Measurements from ENCODE around the gene UBE2D2.
"Not testable (repeated sequence)": the region's sequence is repeated elsewhere in the genome, so short reads cannot be mapped to it uniquely, and the experiment has no call there.

UBE2D2 gene

GRCh38 chr5:139588962-139589361, 27.8 kb downstream of the UBE2D2 start:
- no peaks in the 10 kb centered on the region for H3K9me3 Mint-ChIP-seq
- no peak overlapping the region for H3K4me3 Mint-ChIP-seq
- peaks cover 20% of the 10 kb centered on the region for H3K4me1 Mint-ChIP-seq (ENCODE audit: low read depth)
- peaks cover 13% of the 10 kb centered on the region for H3K36me3 Mint-ChIP-seq (ENCODE audit: low read depth)
- no peak overlapping the region for H3K27ac Mint-ChIP-seq
- no peaks in the 10 kb centered on the region for H3K27me3 Mint-ChIP-seq (ENCODE audit: low read depth)

- H3K4me3 Mint-ChIP-seq: no peak overlapping the region
- H3K27ac Mint-ChIP-seq: peak overlapping the region; percentile 7
- peaks cover 14% of the 10 kb centered on the region for H3K4me1 Mint-ChIP-seq (ENCODE audit: low read depth)
- H3K27me3 Mint-ChIP-seq (ENCODE audit: low read depth): no peaks in the 10 kb centered on the region
- no peaks in the 10 kb centered on the region for H3K9me3 Mint-ChIP-seq
- peaks cover 11% of the 10 kb centered on the region for H3K36me3 Mint-ChIP-seq (ENCODE audit: low read depth)
These were observed 31.1 kb downstream of the UBE2D2 start for GRCh38 chr5:139592289-139592688.

GRCh38 chr5:139593076-139593475, 31.9 kb downstream of the UBE2D2 start:
- H3K27me3 Mint-ChIP-seq (ENCODE audit: low read depth); H3K4me3 Mint-ChIP-seq; H3K9me3 Mint-ChIP-seq; H3K36me3 Mint-ChIP-seq (ENCODE audit: low read depth); H3K27ac Mint-ChIP-seq: not testable (repeated sequence)
- H3K4me1 Mint-ChIP-seq (ENCODE audit: low read depth): peaks cover 13% of the 10 kb centered on the region

- peaks cover 7% of the 10 kb centered on the region for H3K36me3 Mint-ChIP-seq (ENCODE audit: low read depth)
- peaks cover 14% of the 10 kb centered on the region for H3K4me1 Mint-ChIP-seq (ENCODE audit: low read depth)
- no peak overlapping the region for H3K27ac Mint-ChIP-seq
These were observed 32.7 kb downstream of the UBE2D2 start for GRCh38 chr5:139593716-139594319.

GRCh38 chr5:139597134-139597533, 36.0 kb downstream of the UBE2D2 start:
- Mint-ChIP-seq H3K36me3 (ENCODE audit: low read depth) (peaks cover 13% of the 10 kb centered on the region), H3K4me1 (ENCODE audit: low read depth) (peaks cover 11% of the 10 kb centered on the region), H3K4me3 (no peak overlapping the region), H3K27ac (peak overlapping the region; percentile 20), H3K9me3 (no peaks in the 10 kb centered on the region), H3K27me3 (ENCODE audit: low read depth) (no peaks in the 10 kb centered on the region)

More at GRCh38 chr5:139593716-139594319, 32.7 kb downstream of the UBE2D2 start:
- H3K4me3 Mint-ChIP-seq: no peak overlapping the region
- no peaks in the 10 kb centered on the region for H3K27me3 Mint-ChIP-seq (ENCODE audit: low read depth)
- no peaks in the 10 kb centered on the region for H3K9me3 Mint-ChIP-seq

GRCh38 chr5:139598601-139598965, 37.4 kb downstream of the UBE2D2 start:
- not testable (repeated sequence) for H3K4me3 Mint-ChIP-seq; H3K9me3 Mint-ChIP-seq; H3K27ac Mint-ChIP-seq; H3K27me3 Mint-ChIP-seq (ENCODE audit: low read depth)
- Mint-ChIP-seq H3K4me1 (ENCODE audit: low read depth) (peaks cover 12% of the 10 kb centered on the region), H3K36me3 (ENCODE audit: low read depth) (peaks cover 17% of the 10 kb centered on the region)

- no peaks in the 10 kb centered on the region for H3K27me3 Mint-ChIP-seq (ENCODE audit: low read depth)
- no peak overlapping the region for H3K27ac Mint-ChIP-seq
- H3K4me1 Mint-ChIP-seq (ENCODE audit: low read depth): peaks cover 12% of the 10 kb centered on the region
- no peaks in the 10 kb centered on the region for H3K9me3 Mint-ChIP-seq
- H3K36me3 Mint-ChIP-seq (ENCODE audit: low read depth): peaks cover 19% of the 10 kb centered on the region
- H3K4me3 Mint-ChIP-seq: no peak overlapping the region
These were observed 39.3 kb downstream of the UBE2D2 start for GRCh38 chr5:139600336-139600949.

- Mint-ChIP-seq H3K9me3 (no peaks in the 10 kb centered on the region), H3K27ac (no peak overlapping the region), H3K4me1 (ENCODE audit: low read depth) (peaks cover 17% of the 10 kb centered on the region), H3K4me3 (no peak overlapping the region), H3K27me3 (ENCODE audit: low read depth) (no peaks in the 10 kb centered on the region), H3K36me3 (ENCODE audit: low read depth) (peaks cover 22% of the 10 kb centered on the region)
These were observed 40.3 kb downstream of the UBE2D2 start for GRCh38 chr5:139601429-139601828.

GRCh38 chr5:139601948-139602347, 40.8 kb downstream of the UBE2D2 start:
- not testable (repeated sequence) for H3K9me3 Mint-ChIP-seq; H3K27me3 Mint-ChIP-seq (ENCODE audit: low read depth); H3K4me3 Mint-ChIP-seq; H3K27ac Mint-ChIP-seq
- peaks cover 17% of the 10 kb centered on the region for H3K4me1 Mint-ChIP-seq (ENCODE audit: low read depth)
- peaks cover 22% of the 10 kb centered on the region for H3K36me3 Mint-ChIP-seq (ENCODE audit: low read depth)

- no peak overlapping the region for H3K4me3 Mint-ChIP-seq
- no peak overlapping the region for H3K27ac Mint-ChIP-seq
- peaks cover 14% of the 10 kb centered on the region for H3K4me1 Mint-ChIP-seq (ENCODE audit: low read depth)
- H3K9me3 Mint-ChIP-seq: no peaks in the 10 kb centered on the region
- peaks cover 14% of the 10 kb centered on the region for H3K36me3 Mint-ChIP-seq (ENCODE audit: low read depth)
- H3K27me3 Mint-ChIP-seq (ENCODE audit: low read depth): no peaks in the 10 kb centered on the region
These were observed 44.7 kb downstream of the UBE2D2 start for GRCh38 chr5:139605887-139606286.

- H3K4me1 Mint-ChIP-seq (ENCODE audit: low read depth): peaks cover 18% of the 10 kb centered on the region
- H3K9me3 Mint-ChIP-seq: no peaks in the 10 kb centered on the region
- peak overlapping the region; percentile 62 for H3K27ac Mint-ChIP-seq
- H3K4me3 Mint-ChIP-seq: no peak overlapping the region
- peaks cover 11% of the 10 kb centered on the region for H3K36me3 Mint-ChIP-seq (ENCODE audit: low read depth)
- no peaks in the 10 kb centered on the region for H3K27me3 Mint-ChIP-seq (ENCODE audit: low read depth)
These were observed 50.8 kb downstream of the UBE2D2 start for GRCh38 chr5:139611703-139612584.

GRCh38 chr5:139619861-139620260, 58.7 kb downstream of the UBE2D2 start:
- Mint-ChIP-seq H3K27ac (no peak overlapping the region), H3K36me3 (ENCODE audit: low read depth) (peaks cover 46% of the 10 kb centered on the region)

GRCh38 chr5:139625398-139625797, 64.3 kb downstream of the UBE2D2 start:
- not testable (repeated sequence) for H3K27ac Mint-ChIP-seq; H3K9me3 Mint-ChIP-seq; H3K27me3 Mint-ChIP-seq (ENCODE audit: low read depth); H3K4me1 Mint-ChIP-seq (ENCODE audit: low read depth); H3K4me3 Mint-ChIP-seq
- peaks cover 42% of the 10 kb centered on the region for H3K36me3 Mint-ChIP-seq (ENCODE audit: low read depth)

More at GRCh38 chr5:139619861-139620260, 58.7 kb downstream of the UBE2D2 start:
- no peaks in the 10 kb centered on the region for H3K27me3 Mint-ChIP-seq (ENCODE audit: low read depth)
- peaks cover 8% of the 10 kb centered on the region for H3K4me1 Mint-ChIP-seq (ENCODE audit: low read depth)
- no peak overlapping the region for H3K4me3 Mint-ChIP-seq
- no peaks in the 10 kb centered on the region for H3K9me3 Mint-ChIP-seq

- peaks cover 18% of the 10 kb centered on the region for H3K36me3 Mint-ChIP-seq (ENCODE audit: low read depth)
These were observed 69.7 kb downstream of the UBE2D2 start for GRCh38 chr5:139630855-139631254.

More at GRCh38 chr5:139630855-139631254, 69.7 kb downstream of the UBE2D2 start:
- Mint-ChIP-seq H3K27me3 (ENCODE audit: low read depth) (no peaks in the 10 kb centered on the region), H3K9me3 (no peaks in the 10 kb centered on the region), H3K27ac (no peak overlapping the region), H3K4me1 (ENCODE audit: low read depth) (peaks cover 22% of the 10 kb centered on the region), H3K4me3 (no peak overlapping the region)
